Activated T-cell treated with anti-CD3 and anti-CD28 coated beads for 1 hour (primary cell): ENCODE measurements around the gene SPAG16.

Experiments used
- DNase-seq: peaks from one replicate; pipeline ENCODE4 v3.0.0-alpha.2; 2020; ENCODE audit warnings: low read depth

Gene SPAG16

GRCh38 chr2:214184461-214184860 is 900.2 kb downstream of the SPAG16 start:
- no peak for DNase-seq

- DNase-seq = no peak
Observed at GRCh38 chr2:214185546-214185945, 901.3 kb downstream of the SPAG16 start.

DNA sequence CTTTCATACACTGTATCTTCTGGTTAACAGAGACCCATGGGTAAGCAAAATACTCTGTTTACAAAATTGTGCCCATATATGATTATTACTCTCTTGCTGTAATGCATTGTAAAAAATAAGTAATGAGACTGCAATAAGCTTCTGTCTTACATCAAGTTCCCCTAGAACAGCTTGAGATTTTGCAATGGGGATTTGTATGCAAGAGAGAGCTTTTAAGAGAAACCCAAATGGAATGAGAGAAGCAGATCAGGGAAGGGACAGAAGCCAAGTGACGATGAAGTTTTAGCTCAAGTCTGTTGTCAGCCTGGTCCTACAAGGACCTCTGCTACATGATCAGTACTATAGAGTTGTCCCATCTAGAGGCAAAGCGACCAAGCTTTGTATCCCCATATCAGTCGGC is 908.4 kb downstream of the SPAG16 start:
- DNase-seq = no peak

- no peak for DNase-seq
Observed at GRCh38 chr2:214193943-214194342, 909.7 kb downstream of the SPAG16 start.

DNA sequence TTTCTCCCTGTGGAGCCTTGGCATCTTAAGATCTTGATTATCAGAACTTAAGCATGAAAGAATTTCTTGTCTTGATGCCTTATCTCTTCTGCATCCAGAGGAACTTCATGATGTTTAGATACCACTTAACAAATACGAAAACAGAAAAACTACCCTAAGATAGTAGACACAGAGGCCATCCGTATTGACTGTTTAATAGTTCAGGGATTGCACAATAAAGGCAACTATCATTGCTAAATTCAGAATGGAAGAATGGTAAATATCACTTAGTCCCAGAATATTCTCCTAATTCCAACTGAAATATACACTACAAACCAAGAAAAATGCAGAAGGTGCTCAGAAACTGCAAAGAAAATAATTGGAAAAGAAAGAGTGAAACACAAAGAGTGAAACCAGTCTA is 912.0 kb downstream of the SPAG16 start:
- no peak for DNase-seq

- DNase-seq = no peak
Observed at GRCh38 chr2:214201892-214202291, 917.6 kb downstream of the SPAG16 start.

- DNase-seq = no peak
Observed at GRCh38 chr2:214203214-214203613, 919.0 kb downstream of the SPAG16 start.

GRCh38 chr2:214203744-214204289 is 919.6 kb downstream of the SPAG16 start:
- no peak for DNase-seq

GRCh38 chr2:214215107-214215506 is 930.8 kb downstream of the SPAG16 start:
- no peak for DNase-seq

DNA sequence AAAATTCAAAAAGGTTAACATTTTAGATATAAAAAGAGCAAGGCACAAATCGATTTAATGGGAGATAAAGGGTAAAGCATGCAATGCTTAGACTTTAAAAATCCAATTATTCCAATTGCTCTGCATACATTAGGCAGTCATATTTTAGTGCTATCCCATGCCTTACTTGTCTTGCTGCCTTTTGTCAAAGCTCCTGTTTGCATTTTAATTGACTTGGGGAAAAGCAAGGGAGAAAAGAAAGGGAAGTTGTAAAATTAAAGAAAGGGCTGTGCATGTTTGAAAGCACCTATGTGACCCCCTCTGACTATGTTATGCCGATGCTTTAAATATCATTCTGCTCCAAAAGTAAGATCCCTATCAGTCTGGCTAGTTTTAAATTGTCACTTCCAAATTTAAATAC is 932.9 kb downstream of the SPAG16 start:
- DNase-seq = no peak

DNA sequence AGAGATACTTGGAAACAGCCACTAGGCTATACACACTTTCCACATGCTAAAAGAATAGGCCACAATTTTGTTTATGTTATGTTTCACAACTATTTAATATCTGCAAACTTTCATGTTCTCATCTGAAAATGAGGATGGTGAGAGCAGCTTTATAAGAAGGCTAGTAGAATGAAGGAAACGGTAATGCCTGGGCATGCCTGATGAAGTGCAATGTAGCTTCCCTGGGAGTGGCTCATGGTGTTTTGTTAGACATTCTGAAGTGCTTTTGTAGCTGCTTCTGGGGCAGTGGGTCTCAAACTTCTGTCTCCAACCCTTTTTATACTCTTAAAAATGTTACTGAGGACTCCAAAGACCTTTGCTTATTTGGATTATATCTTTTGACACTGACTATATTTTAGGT is 933.3 kb downstream of the SPAG16 start:
- DNase-seq = no peak

- DNase-seq = no peak
Observed at GRCh38 chr2:214220251-214220650, 936.0 kb downstream of the SPAG16 start.

GRCh38 chr2:214226061-214226460 is 941.8 kb downstream of the SPAG16 start:
- DNase-seq = no peak

DNA sequence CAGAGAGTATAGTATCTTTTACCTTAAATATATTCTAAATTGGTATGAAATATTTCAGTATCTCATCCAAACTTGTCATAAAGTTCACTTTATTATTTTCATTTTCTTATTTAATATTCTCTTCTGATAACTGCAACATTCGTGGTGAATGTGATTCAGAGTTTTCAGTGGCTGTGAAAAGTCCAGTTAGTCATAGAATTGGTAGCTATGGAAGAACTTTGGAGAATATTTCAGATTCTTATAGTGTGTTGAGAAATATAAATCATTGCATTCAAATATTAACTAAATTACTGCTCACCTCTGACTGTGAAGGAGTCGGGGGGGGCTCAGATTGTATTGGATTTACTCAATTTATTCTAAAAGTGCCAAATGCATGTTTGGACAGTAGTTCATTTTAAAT is 948.0 kb downstream of the SPAG16 start:
- DNase-seq = no peak

DNA sequence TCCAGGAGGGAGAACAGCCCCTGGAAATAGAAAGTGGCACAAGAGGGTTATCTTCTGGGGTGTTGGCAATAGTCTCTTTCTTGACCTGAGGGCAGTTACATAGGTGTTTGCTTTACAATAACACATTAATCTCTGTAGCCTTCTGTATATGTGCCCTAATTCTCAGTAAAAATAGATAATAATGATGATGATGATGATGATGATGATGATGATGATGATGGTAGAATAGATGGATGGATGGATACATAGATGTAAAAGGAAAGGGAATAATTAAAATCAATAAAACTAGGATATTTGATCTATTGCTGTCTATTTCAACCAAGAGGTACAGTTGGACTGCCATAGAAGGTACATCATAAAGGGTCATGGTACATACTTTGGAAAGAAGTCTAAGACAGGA is 948.9 kb downstream of the SPAG16 start:
- DNase-seq = no peak

DNA sequence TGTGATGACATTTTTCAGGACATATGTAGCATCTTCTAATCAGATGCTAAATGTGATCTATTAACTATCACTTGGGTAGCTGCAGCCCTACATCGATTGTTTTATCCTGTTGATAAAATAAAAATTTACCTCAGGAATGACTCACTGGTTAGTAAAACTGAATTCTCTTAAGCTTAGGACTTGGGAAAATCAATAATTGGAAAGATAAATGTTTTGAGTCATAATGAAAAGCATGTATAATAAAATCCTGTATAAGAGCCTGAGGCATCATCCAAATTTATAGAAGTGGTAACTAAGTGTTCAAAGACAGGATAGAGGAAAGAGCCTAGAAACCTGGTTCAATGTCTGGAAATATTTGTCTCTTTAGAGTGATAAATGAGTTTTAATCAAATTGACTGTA is 958.5 kb downstream of the SPAG16 start:
- DNase-seq = no peak

GRCh38 chr2:214244847-214245246 is 960.6 kb downstream of the SPAG16 start:
- DNase-seq = no peak

DNA sequence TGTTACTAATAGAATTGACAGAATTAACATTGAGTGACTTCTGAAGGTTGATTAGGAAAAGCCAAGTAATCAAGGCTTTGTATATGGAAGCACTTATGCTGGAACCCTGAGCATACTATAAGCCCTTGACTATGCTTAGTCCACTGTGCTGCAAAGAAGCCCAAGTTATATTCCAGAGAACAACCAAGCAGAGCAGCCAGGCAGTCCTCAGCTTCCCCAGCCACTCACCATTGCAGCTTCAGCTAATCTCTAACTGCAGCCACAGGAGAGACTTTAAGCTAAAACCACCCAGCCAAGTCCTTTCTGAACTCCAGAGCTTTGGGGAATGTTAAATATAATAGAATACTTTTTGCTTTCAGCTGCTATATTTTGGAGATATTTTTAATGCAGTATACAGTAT is 962.2 kb downstream of the SPAG16 start:
- no peak for DNase-seq

DNA sequence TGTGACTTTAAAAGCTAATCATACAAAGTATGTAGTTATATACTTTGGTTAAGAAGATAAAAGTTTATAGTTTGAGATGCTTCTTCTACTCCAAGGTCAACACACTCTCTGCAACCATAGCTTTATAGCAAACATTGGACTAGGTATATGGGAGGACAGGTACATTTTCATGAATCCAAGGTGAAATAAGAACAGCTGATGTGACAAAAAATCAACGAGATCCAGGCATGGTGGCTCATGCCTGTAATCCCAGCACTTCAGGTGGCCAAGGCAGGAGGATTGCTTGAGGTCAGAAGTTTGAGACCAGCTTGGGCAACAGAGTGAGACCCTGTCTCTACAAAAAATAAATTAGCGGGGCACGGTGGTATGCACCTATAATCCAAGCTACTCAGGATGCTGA is 963.3 kb downstream of the SPAG16 start:
- DNase-seq = no peak

GRCh38 chr2:214255046-214255445 is 970.8 kb downstream of the SPAG16 start:
- DNase-seq = no peak

DNA sequence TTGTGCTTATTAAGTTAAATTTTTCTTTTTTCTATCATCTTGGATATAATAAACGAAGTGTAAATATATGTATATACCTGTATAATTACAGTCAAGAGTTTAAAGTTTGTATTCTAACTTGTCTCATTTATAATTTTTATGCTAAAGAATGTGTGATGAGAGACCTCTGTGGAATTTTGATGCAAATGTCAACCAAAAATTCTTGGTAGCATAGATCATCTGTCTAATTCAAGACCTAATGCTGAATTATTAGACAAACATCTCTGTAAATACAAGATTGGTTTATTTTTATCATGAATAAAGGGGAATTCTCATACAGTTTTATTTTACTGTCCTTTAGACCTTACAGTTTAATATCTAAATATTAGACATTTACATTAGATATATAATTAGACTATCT is 977.4 kb downstream of the SPAG16 start:
- DNase-seq = no peak

DNA sequence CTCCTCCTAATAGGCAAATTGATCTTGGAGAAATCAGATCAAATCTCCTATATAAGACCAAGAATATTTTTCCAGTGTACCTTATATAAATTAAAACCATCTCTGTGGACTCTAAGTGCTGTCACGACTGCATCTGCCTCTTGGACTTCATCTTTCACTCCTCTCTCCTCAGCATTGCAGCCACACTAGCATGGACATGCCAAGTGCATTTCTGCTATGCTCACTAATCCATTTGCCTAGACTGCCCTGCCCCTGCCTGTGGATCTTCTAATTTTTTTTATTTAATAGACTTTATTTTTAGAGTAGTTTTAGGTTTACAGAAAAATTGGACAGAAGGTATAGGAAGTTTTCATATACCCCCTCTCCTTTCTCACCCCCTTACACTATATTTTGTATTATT is 979.9 kb downstream of the SPAG16 start:
- DNase-seq = no peak

DNA sequence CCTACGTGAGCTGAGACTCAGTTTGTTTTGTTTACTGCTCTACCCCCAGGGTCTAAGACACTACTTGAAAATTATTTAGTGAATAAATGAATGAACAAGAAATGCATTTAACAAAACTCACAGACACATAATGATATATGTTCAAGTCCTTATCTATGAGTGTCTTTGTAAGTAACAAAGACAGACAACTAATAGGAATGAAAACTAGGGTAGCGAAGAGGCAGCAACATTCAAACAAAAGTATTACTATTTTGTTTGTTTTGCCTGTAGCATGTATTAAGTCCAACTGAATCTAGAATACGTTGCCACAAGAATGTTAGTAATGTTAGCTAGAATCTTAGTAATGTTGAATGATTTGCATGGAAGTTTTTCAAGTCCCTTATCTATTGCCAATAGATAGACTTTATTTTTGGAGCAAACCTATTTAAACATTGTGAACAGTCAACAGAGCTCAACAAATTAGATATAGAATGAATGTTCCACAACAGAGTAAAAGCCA is 981.8 kb downstream of the SPAG16 start:
- DNase-seq = no peak

DNA sequence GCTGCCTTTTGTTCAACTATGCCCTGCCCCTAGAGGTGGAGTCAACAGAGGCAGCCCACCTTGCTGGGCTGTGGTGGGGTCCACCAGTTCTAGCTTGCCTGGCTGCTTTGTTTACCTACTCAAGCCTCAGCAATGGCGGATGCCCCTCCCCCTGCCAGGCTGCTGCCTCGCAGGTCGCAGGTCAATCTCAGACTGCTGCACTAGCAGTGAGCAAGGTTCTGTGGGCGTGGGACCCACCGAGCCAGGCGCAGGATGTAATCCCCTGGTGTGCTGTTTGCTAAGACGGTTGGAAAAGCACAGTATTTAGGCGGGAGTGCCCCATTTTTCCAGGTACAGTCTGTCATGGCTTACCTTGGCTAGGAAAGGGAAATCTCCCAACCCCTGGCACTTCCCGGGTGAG is 993.6 kb downstream of the SPAG16 start:
- DNase-seq = no peak

GRCh38 chr2:214286011-214286410 is 1001.7 kb downstream of the SPAG16 start:
- no peak for DNase-seq
